GM21360 (cell line): ENCODE results near the gene USP6NL.
A peak's percentile ranks its signal among the peaks of the same experiment; 100 is the strongest.

Experiments used
- ATAC-seq: cut with Tn5 transposase; IDR thresholded peaks from one replicate; pipeline ENCODE4 v1.9.1; 2021; ENCODE audit warnings: mild to moderate bottlenecking, moderate library complexity; ENCODE audit not compliant: unreplicated experiment

Gene USP6NL

GRCh38 chr10:11429439-11430052 is 181.9 kb downstream of the USP6NL start:
- no peak for ATAC-seq

- no peak for ATAC-seq
These were observed 185.8 kb downstream of the USP6NL start for GRCh38 chr10:11425676-11426075.

- ATAC-seq: no peak
These were observed 186.2 kb downstream of the USP6NL start for GRCh38 chr10:11425296-11425610.

- ATAC-seq: peak; percentile 67
These were observed 186.8 kb downstream of the USP6NL start for GRCh38 chr10:11424456-11425295.

- ATAC-seq: no peak
These were observed 194.5 kb downstream of the USP6NL start for GRCh38 chr10:11416974-11417373.

GRCh38 chr10:11415095-11415494 is 196.4 kb downstream of the USP6NL start:
- no peak for ATAC-seq

GRCh38 chr10:11414314-11415038 is 197.0 kb downstream of the USP6NL start:
- no peak for ATAC-seq

- no peak for ATAC-seq
These were observed 199.4 kb downstream of the USP6NL start for GRCh38 chr10:11411926-11412545.

- no peak for ATAC-seq
These were observed 202.1 kb downstream of the USP6NL start for GRCh38 chr10:11409357-11409756.

GRCh38 chr10:11407939-11408338 is 203.5 kb downstream of the USP6NL start:
- no peak for ATAC-seq

- no peak for ATAC-seq
These were observed 204.7 kb downstream of the USP6NL start for GRCh38 chr10:11406746-11407145.

GRCh38 chr10:11404901-11405300 is 206.5 kb downstream of the USP6NL start:
- no peak for ATAC-seq
